ENCODE results near the gene CXCL13. TPM values are rescaled to one million over a fixed set of nuclear protein-coding genes. Genes with fewer than 3 reads are reported as not detected.
"Not testable (repeated sequence)": the region's sequence is repeated elsewhere in the genome, so short reads cannot be mapped to it uniquely, and the experiment has no call there.

CXCL13 gene
- total RNA-seq, 2 donors from 2014 or later = 1.2 TPM; not detected in 1

DNA sequence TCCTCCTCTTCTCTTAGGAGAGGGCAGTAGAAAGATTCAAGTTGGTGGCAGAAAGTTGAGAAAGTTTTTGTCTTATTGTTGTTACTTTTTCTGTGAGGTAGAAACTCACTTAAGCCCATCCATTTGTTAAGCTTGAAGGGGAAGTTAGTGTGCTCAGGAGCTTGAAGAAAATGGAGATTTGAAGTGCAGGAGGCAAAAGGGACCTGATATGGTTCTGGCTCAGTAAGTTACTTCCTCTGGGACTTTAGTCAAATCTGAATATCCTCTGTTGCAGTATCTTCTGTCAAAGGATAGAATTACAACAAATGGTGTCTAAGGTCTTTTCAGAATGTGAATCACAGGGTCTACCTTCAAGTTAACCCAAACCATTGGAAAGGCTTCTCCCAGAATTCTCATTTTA, 46.2 kb downstream of the CXCL13 start:
- intact Hi-C loops (cut with DNase I) = no loop called here
- no peak for DNase-seq (ENCODE audit: low spot score)

GRCh38 chr4:77652237-77652897, 46.7 kb downstream of the CXCL13 start:
- DNase-seq (ENCODE audit: low spot score) = no peak
- intact Hi-C loops (cut with DNase I) = no loop called here

DNA sequence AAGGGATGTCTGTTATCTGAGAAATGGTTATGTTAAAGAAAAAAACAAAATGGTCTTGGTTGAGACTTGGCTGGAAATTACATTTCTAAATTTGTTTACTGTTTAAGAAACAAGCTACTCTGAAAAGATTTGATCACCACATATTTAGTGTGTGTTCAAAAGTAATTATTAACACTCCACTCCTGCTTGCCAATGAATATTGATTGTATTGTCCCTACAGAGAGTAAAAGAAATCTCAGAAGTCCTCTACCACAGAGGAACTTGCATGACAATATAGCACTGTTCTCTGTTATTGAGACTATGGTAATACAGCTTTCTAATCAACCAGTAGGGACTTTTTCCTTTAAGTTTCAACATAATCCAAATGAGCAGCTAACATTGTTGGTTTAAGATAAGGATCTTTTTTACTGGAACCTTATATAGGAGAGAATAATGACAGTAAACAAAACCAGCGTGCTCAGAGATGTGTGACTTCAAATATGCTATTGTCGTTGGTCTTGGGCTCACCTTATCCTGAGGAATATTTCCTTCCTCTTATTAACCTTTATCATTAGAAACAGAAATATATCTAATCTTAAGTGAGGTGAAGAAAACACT, 47.6 kb downstream of the CXCL13 start:
- intact Hi-C loops (cut with DNase I) = no loop called here
- DNase-seq (ENCODE audit: low spot score) = no peak

DNA sequence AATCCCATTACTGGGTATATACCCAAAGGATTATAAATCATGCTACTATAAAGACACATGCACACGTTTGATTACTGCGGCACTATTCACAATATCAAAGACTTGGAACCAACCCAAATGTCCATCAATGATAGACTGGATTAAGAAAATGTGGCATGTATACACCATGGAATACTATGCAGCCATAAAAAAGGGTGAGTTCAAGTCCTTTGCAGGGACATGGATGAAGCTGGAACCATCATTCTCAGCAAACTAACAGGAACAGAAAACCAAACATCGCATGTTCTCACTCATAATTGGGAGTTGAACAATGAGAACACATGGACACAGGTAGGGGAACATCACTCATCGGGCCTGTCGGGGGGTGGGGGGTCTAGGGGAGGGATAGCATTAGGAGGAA, 54.7 kb downstream of the CXCL13 start:
- intact Hi-C loops (cut with DNase I); DNase-seq (ENCODE audit: low spot score): not testable (repeated sequence)

Other genes with a start within 250 kb of the CXCL13 start
- 10 to 100 TPM; 38.3 to 40.0 TPM for gene CNOT6L, start 213.5 kb downstream of the CXCL13 start, total RNA-seq

All from posterior vena cava (tissue), 2 donors.